MG63 (cell line): ENCODE results near the gene KRT6B. TPM values are rescaled to one million over a fixed set of nuclear protein-coding genes. Genes with fewer than 3 reads are reported as not detected.
"Not testable (repeated sequence)": the region's sequence is repeated elsewhere in the genome, so short reads cannot be mapped to it uniquely, and the experiment has no call there.

Source experiments
- DNase-seq: peaks from one replicate; pipeline ENCODE4 v3.0.0-alpha.2; 2020
- H3K27me3 ChIP-seq: fragments of 250-450 bp; sonication (Bioruptor Pico); 2 replicates; pipeline ENCODE4 v1.5.1; 2020; ENCODE audit warnings: mild to moderate bottlenecking, moderate library complexity
- H3K36me3 ChIP-seq: fragments of 250-450 bp; sonication (Bioruptor Pico); 2 replicates; pipeline ENCODE4 v1.5.1; 2020; ENCODE audit warnings: mild to moderate bottlenecking, moderate library complexity
- H3K4me3 ChIP-seq: fragments of 250-450 bp; sonication (Bioruptor Pico); 2 replicates; pipeline ENCODE4 v1.5.1; 2020; ENCODE audit warnings: mild to moderate bottlenecking, moderate library complexity
- H3K9me3 ChIP-seq: fragments of 250-450 bp; sonication (Bioruptor Pico); 2 replicates; pipeline ENCODE4 v1.5.1; 2020; ENCODE audit warnings: mild to moderate bottlenecking, moderate library complexity
- total RNA-seq: library from RNA; depleted of rRNA; stranded (reverse); fragments of >200 nt; shearing (Covaris generic); gene quantifications from 2 replicates; pipeline ENCODE4 v1.2.3, GENCODE V29; 2014; ENCODE audit warnings: low replicate concordance; rRNA removed

The KRT6B gene
- total RNA-seq, 1 experiment from 2014 or later: not detected

GRCh38 chr12:52411815-52412214, 40.1 kb downstream of the KRT6B start:
- H3K36me3 ChIP-seq: no peaks in the 10 kb centered on the region
- DNase-seq: no peak
- H3K27me3 ChIP-seq: no peaks in the 10 kb centered on the region
- no peaks in the 10 kb centered on the region for H3K9me3 ChIP-seq
- no peak overlapping the region for H3K4me3 ChIP-seq

- H3K9me3 ChIP-seq, H3K36me3 ChIP-seq, DNase-seq, H3K4me3 ChIP-seq, H3K27me3 ChIP-seq: not testable (repeated sequence)
These were observed 41.2 kb downstream of the KRT6B start for GRCh38 chr12:52410589-52411248.

- DNase-seq: no peak
- H3K27me3 ChIP-seq: no peaks in the 10 kb centered on the region
- H3K4me3 ChIP-seq: no peak overlapping the region
- H3K36me3 ChIP-seq: no peaks in the 10 kb centered on the region
- H3K9me3 ChIP-seq: no peaks in the 10 kb centered on the region
These were observed 44.0 kb downstream of the KRT6B start for GRCh38 chr12:52407918-52408317.

GRCh38 chr12:52405922-52406385, 46.0 kb downstream of the KRT6B start, which contains the start of gene KRT82:
KRT82 (minus strand) TSS chr12:52406335; CDS start chr12:52406277, 58 bp downstream.
- H3K9me3 ChIP-seq: no peaks in the 10 kb centered on the region
- no peaks in the 10 kb centered on the region for H3K36me3 ChIP-seq
- H3K27me3 ChIP-seq: no peaks in the 10 kb centered on the region
- no peak for DNase-seq
- no peak within 1 kb of the TSS for H3K4me3 ChIP-seq

GRCh38 chr12:52404951-52405350, 47.0 kb downstream of the KRT6B start:
- Histone ChIP-seq H3K9me3 (no peaks in the 10 kb centered on the region), H3K27me3 (no peaks in the 10 kb centered on the region), H3K36me3 (no peaks in the 10 kb centered on the region), H3K4me3 (no peak overlapping the region)
- DNase-seq: no peak

- Histone ChIP-seq H3K4me3 (no peak overlapping the region), H3K36me3 (no peaks in the 10 kb centered on the region), H3K27me3 (no peaks in the 10 kb centered on the region), H3K9me3 (no peaks in the 10 kb centered on the region)
- DNase-seq: no peak
These were observed 48.4 kb downstream of the KRT6B start for GRCh38 chr12:52403561-52403960.

GRCh38 chr12:52402873-52403540, 48.9 kb downstream of the KRT6B start:
- DNase-seq: no peak
- no peaks in the 10 kb centered on the region for H3K9me3 ChIP-seq
- no peak overlapping the region for H3K4me3 ChIP-seq
- H3K36me3 ChIP-seq: no peaks in the 10 kb centered on the region
- no peaks in the 10 kb centered on the region for H3K27me3 ChIP-seq

GRCh38 chr12:52402377-52402776, 49.6 kb downstream of the KRT6B start:
- DNase-seq: no peak
- Histone ChIP-seq H3K27me3 (no peaks in the 10 kb centered on the region), H3K36me3 (no peaks in the 10 kb centered on the region), H3K4me3 (no peak overlapping the region), H3K9me3 (no peaks in the 10 kb centered on the region)

GRCh38 chr12:52401926-52402325, 50.0 kb downstream of the KRT6B start:
- H3K4me3 ChIP-seq: no peak overlapping the region
- H3K9me3 ChIP-seq: no peaks in the 10 kb centered on the region
- no peaks in the 10 kb centered on the region for H3K36me3 ChIP-seq
- no peaks in the 10 kb centered on the region for H3K27me3 ChIP-seq
- no peak for DNase-seq

- Histone ChIP-seq H3K36me3 (no peaks in the 10 kb centered on the region), H3K4me3 (no peak overlapping the region), H3K9me3 (no peaks in the 10 kb centered on the region), H3K27me3 (no peaks in the 10 kb centered on the region)
- DNase-seq: no peak
These were observed 50.4 kb downstream of the KRT6B start for GRCh38 chr12:52401526-52401925.

- Histone ChIP-seq H3K27me3 (no peaks in the 10 kb centered on the region), H3K4me3 (no peak overlapping the region), H3K36me3 (no peaks in the 10 kb centered on the region), H3K9me3 (no peaks in the 10 kb centered on the region)
- DNase-seq: no peak
These were observed 51.0 kb downstream of the KRT6B start for GRCh38 chr12:52400906-52401305.

GRCh38 chr12:52399756-52400155, 52.2 kb downstream of the KRT6B start:
- no peaks in the 10 kb centered on the region for H3K9me3 ChIP-seq
- no peak overlapping the region for H3K4me3 ChIP-seq
- DNase-seq: no peak
- no peaks in the 10 kb centered on the region for H3K27me3 ChIP-seq
- no peaks in the 10 kb centered on the region for H3K36me3 ChIP-seq

GRCh38 chr12:52398176-52398575, 53.8 kb downstream of the KRT6B start:
- no peak for DNase-seq
- H3K4me3 ChIP-seq: no peak overlapping the region
- H3K9me3 ChIP-seq: no peaks in the 10 kb centered on the region
- H3K36me3 ChIP-seq: no peaks in the 10 kb centered on the region
- H3K27me3 ChIP-seq: no peaks in the 10 kb centered on the region

- no peak overlapping the region for H3K4me3 ChIP-seq
- H3K36me3 ChIP-seq: no peaks in the 10 kb centered on the region
- DNase-seq: no peak
- no peaks in the 10 kb centered on the region for H3K9me3 ChIP-seq
- no peaks in the 10 kb centered on the region for H3K27me3 ChIP-seq
These were observed 55.3 kb downstream of the KRT6B start for GRCh38 chr12:52396656-52397055.

Other genes with a start within 250 kb of the KRT6B start
- 163 and 302 TPM in 2 replicates for gene KRT7, start 218.9 kb downstream of the KRT6B start, total RNA-seq
- gene KRT86, start 177.5 kb downstream of the KRT6B start, total RNA-seq: 13.3 and 13.6 TPM in 2 replicates
- 2.2 and 3.8 TPM in 2 replicates for gene KRT81, start 160.6 kb downstream of the KRT6B start, total RNA-seq
- gene KRT83, start 130.7 kb downstream of the KRT6B start, total RNA-seq: not detected in 2 replicates
- not detected in 2 replicates for gene KRT85, start 84.7 kb downstream of the KRT6B start, total RNA-seq
- gene KRT84, start 66.5 kb downstream of the KRT6B start, total RNA-seq: not detected in 2 replicates
- not detected in 2 replicates for gene KRT82, start 45.8 kb downstream of the KRT6B start, total RNA-seq
- gene KRT75, start 17.8 kb downstream of the KRT6B start, total RNA-seq: not detected in 2 replicates
- gene KRT6C, start 21.7 kb upstream of the KRT6B start, total RNA-seq: not detected in 2 replicates
- not detected in 2 replicates for gene KRT6A, start 41.1 kb upstream of the KRT6B start, total RNA-seq
- gene KRT5, start 68.2 kb upstream of the KRT6B start, total RNA-seq: 0.23 TPM in 1 of 2 replicates, not detected in the other
- not detected in 2 replicates for gene KRT71, start 101.0 kb upstream of the KRT6B start, total RNA-seq
- gene KRT74, start 121.7 kb upstream of the KRT6B start, total RNA-seq: not detected in 2 replicates
- not detected in 2 replicates for gene KRT72, start 149.3 kb upstream of the KRT6B start, total RNA-seq
- gene KRT73, start 166.4 kb upstream of the KRT6B start, total RNA-seq: not detected in 2 replicates
- not detected in 2 replicates for gene KRT2, start 200.1 kb upstream of the KRT6B start, total RNA-seq
- gene KRT1, start 228.3 kb upstream of the KRT6B start, total RNA-seq: not detected in 2 replicates